ENCODE data around the gene NRXN3. TPM values are rescaled to one million over a fixed set of nuclear protein-coding genes. Genes with fewer than 3 reads are reported as not detected.

The NRXN3 gene
- total RNA-seq, 1 experiment from 2014 or later, result not detected

- TF ChIP-seq ZBTB33 (IDR thresholded peaks at IDR 0.05; ENCODE audit: extremely low read depth, insufficient replicate concordance, low read length) (no peak), ZNF274 (IDR thresholded peaks at IDR 0.05; ENCODE audit: low read depth, low read length) (no peak), CBX3 (IDR thresholded peaks at IDR 0.05; ENCODE audit: low read depth) (no peak), CTCF (IDR thresholded peaks at IDR 0.05 in 2 of 3, conservative IDR thresholded peaks at IDR 0.05 in 1 of 3; ENCODE audit: borderline replicate concordance in 1 of 3, insufficient read depth in 1 of 3, low read depth in 2 of 3, low read length in 2 of 3) (no peak), TCF7L2 (IDR thresholded peaks at IDR 0.05; ENCODE audit: borderline replicate concordance, extremely low read depth, insufficient read depth, insufficient read length) (no peak), EGR1 (IDR thresholded peaks at IDR 0.05; ENCODE audit: low read depth) (no peak)
These were observed 592.2 kb downstream of the NRXN3 start (continued) for GRCh38 chr14:78762331-78762730.

- no peak for ATAC-seq
- intact Hi-C loops (cut with micrococcal nuclease), result no loop called here
- no peak for TF ChIP-seq EGR1 (IDR thresholded peaks at IDR 0.05; ENCODE audit: low read depth)
- TF ChIP-seq POLR2A (IDR thresholded peaks at IDR 0.05; ENCODE audit: borderline replicate concordance, extremely low read depth, insufficient read depth, insufficient read length), result no peak
- TF ChIP-seq SP1 (IDR thresholded peaks at IDR 0.05; ENCODE audit: low read depth), result no peak
- TF ChIP-seq RAD21 (IDR thresholded peaks at IDR 0.05; ENCODE audit: low read depth), result no peak
- no peak for TF ChIP-seq TCF7L2 (IDR thresholded peaks at IDR 0.05; ENCODE audit: borderline replicate concordance, extremely low read depth, insufficient read depth, insufficient read length)
- TF ChIP-seq REST (IDR thresholded peaks at IDR 0.05; ENCODE audit: low read depth), result no peak
- no peak for TF ChIP-seq ZFX (IDR thresholded peaks at IDR 0.05)
- TF ChIP-seq ZNF274 (IDR thresholded peaks at IDR 0.05; ENCODE audit: low read depth, low read length), result no peak
- no peak for TF ChIP-seq FOSL1 (IDR thresholded peaks at IDR 0.05; ENCODE audit: low read depth)
- no peak for TF ChIP-seq EZH2 (IDR thresholded peaks at IDR 0.05)
- no peak for TF ChIP-seq EZH2phosphoT487 (IDR thresholded peaks at IDR 0.05; ENCODE audit: borderline replicate concordance)
- H3K79me2 ChIP-seq (ENCODE audit: insufficient read depth, low read length), result no peaks in the 10 kb centered on the region
- H4K20me1 ChIP-seq (ENCODE audit: insufficient read depth), result no peaks in the 10 kb centered on the region
- no peak overlapping the region for H2AFZ ChIP-seq (ENCODE audit: low read depth, low read length, poor library complexity, severe bottlenecking)
- no peak overlapping the region for H3K4me3 ChIP-seq (replicated peaks in 1 of 2; ENCODE audit: low read depth in 1 of 2, low read length in 2 of 2)
- no peaks in the 10 kb centered on the region for H3K9me2 ChIP-seq (ENCODE audit: insufficient read depth)
- no peaks in the 10 kb centered on the region for H3K4me1 ChIP-seq (ENCODE audit: control insufficient read depth in 1 of 2, insufficient read depth in 2 of 2, low read length in 2 of 2)
- H3K27me3 ChIP-seq (ENCODE audit: insufficient read depth, low read length), result no peaks in the 10 kb centered on the region
- DNase-seq (ENCODE audit: low read depth, low spot score), result no peak
- RAD21 ChIA-PET (ENCODE audit: low non-redundant PET in 1 of 2, low total read pairs in 2 of 2, uncharacterized antibody in 2 of 2, unreplicated experiment in 2 of 2), result no interaction called here
- H3K4me2 ChIP-seq (ENCODE audit: low read length), result no peak overlapping the region
- H3K27ac ChIP-seq (ENCODE audit: low read depth, low read length), result no peak overlapping the region
- no peaks in the 10 kb centered on the region for H3K36me3 ChIP-seq (ENCODE audit: control insufficient read depth in 1 of 2, insufficient read depth in 2 of 2, low read length in 2 of 2)
- POLR2A ChIA-PET, result no interaction called here
- no peaks in the 10 kb centered on the region for H3K9me3 ChIP-seq (ENCODE audit: control insufficient read depth in 1 of 2, insufficient read depth in 1 of 2, low read depth in 1 of 2, low read length in 2 of 2)
- BruUV-seq (replicated peaks), result no TSS peak
- no peak overlapping the region for H3K9ac ChIP-seq (ENCODE audit: low read length)
- CTCF ChIA-PET, result no interaction called here
These were observed 593.6 kb downstream of the NRXN3 start for GRCh38 chr14:78763746-78764145.

All from HCT116 (cell line).